Fibroblast of lung (primary cell): ENCODE measurements around the gene MAP3K10. TPM values are rescaled to one million over a fixed set of nuclear protein-coding genes. Genes with fewer than 3 reads are reported as not detected.

Experiments
- DNase-seq, 2 donors: peaks; one replicate each; pipeline versions ENCODE4 v3.0.0 to v3.0.0-alpha.2; 2010; ENCODE audit warnings: low read depth in 2 of 2
- H2AFZ ChIP-seq: 2 replicates; pipeline ENCODE4 v1.5.1; 2012; ENCODE audit warnings: low read length, control low read depth, inconsistent platforms
- H3K27ac ChIP-seq: 2 replicates; pipeline ENCODE4 v1.5.1; 2011; ENCODE audit warnings: low read length, control low read depth; ENCODE audit not compliant: insufficient read depth
- H3K27me3 ChIP-seq: 2 replicates; pipeline ENCODE4 v1.5.1; 2011; ENCODE audit warnings: mild to moderate bottlenecking, low read length; ENCODE audit not compliant: control insufficient read depth, insufficient read depth
- H3K36me3 ChIP-seq: 2 replicates; pipeline ENCODE4 v1.5.1; 2011; ENCODE audit warnings: low read length; ENCODE audit not compliant: control insufficient read depth, insufficient read depth
- H3K4me1 ChIP-seq: 2 replicates; pipeline ENCODE4 v1.5.1; 2011; ENCODE audit warnings: low read length; ENCODE audit not compliant: control insufficient read depth, insufficient read depth; ENCODE audit errors: extremely low read depth
- H3K4me2 ChIP-seq: 2 replicates; pipeline ENCODE4 v1.5.1; 2011; ENCODE audit warnings: low read length, control low read depth; ENCODE audit not compliant: insufficient read depth; ENCODE audit errors: extremely low read depth
- H3K4me3 ChIP-seq, 4 experiments: fragments of 200-600 bp in 1 of 4; sonication (generic) in 1 of 4; replicated peaks in 1 of 4; 2 replicates each; pipeline ENCODE4 v1.5.1; 2011 to 2016; ENCODE audit warnings: low read length in 4 of 4, low read depth in 3 of 4, mild to moderate bottlenecking in 3 of 4, control low read depth in 2 of 4, inconsistent platforms in 1 of 4, mixed read lengths in 1 of 4; ENCODE audit not compliant: insufficient read depth in 1 of 4; ENCODE audit errors: control extremely low read depth in 1 of 4
- H3K79me2 ChIP-seq: 2 replicates; pipeline ENCODE4 v1.5.1; 2012; ENCODE audit warnings: mild to moderate bottlenecking, low read length, inconsistent platforms; ENCODE audit not compliant: control insufficient read depth, insufficient read depth
- H3K9ac ChIP-seq: 2 replicates; pipeline ENCODE4 v1.5.1; 2011; ENCODE audit warnings: mild to moderate bottlenecking, low read length, control low read depth; ENCODE audit not compliant: insufficient read depth
- H3K9me3 ChIP-seq: 2 replicates; pipeline ENCODE4 v1.5.1; 2012; ENCODE audit warnings: low read depth, low read length; ENCODE audit not compliant: control insufficient read depth, insufficient read depth
- H4K20me1 ChIP-seq: 2 replicates; pipeline ENCODE4 v1.5.1; 2011; ENCODE audit warnings: low read length; ENCODE audit not compliant: control insufficient read depth, insufficient read depth; ENCODE audit errors: extremely low read depth
- CTCF ChIP-seq, 2 donors: IDR thresholded peaks in 1 of 2; conservative IDR thresholded peaks in 1 of 2; 1 replicate in 1 of 2; 2 replicates in 1 of 2; pipeline ENCODE4 v1.5.1; 2011 to 2012; ENCODE audit warnings: low read length in 2 of 2, control low read depth in 1 of 2, inconsistent platforms in 1 of 2, low read depth in 1 of 2, mild to moderate bottlenecking in 1 of 2
- EZH2 ChIP-seq: IDR thresholded peaks from 2 replicates; pipeline ENCODE4 v1.5.1; 2012; ENCODE audit warnings: low read length, control low read depth, mild to moderate bottlenecking; ENCODE audit errors: missing control alignments
- polyA plus RNA-seq, 2 donors: library from polyadenylated mRNA; depleted of rRNA in 1 of 2; stranded (reverse) in 1 of 2; unstranded in 1 of 2; fragments of >200 nt; gene quantifications; 2 replicates each; pipeline ENCODE4 v1.2.1, GENCODE V29; 2011 to 2012; ENCODE audit warnings: missing spikeins in 1 of 2
- total RNA-seq: library from RNA; depleted of rRNA; stranded (reverse); fragments of >200 nt; gene quantifications from 2 replicates; pipeline ENCODE4 v1.2.1, GENCODE V29; 2014

MAP3K10 gene
- total and polyA plus RNA-seq, 2 donors (not counting 1 experiment from before 2014, with no cell fraction given): 2.7 to 7.4 TPM

- H3K27ac ChIP-seq: no peak overlapping the region
- no peak overlapping the region for H3K9ac ChIP-seq
- no peak overlapping the region for H3K4me3 ChIP-seq
- H4K20me1 ChIP-seq: no peaks in the 10 kb centered on the region
- no peaks in the 10 kb centered on the region for H3K36me3 ChIP-seq
- no peak overlapping the region for H3K4me2 ChIP-seq
- TF ChIP-seq CTCF (conservative IDR thresholded peaks at IDR 0.05 in 1 of 2, IDR thresholded peaks at IDR 0.05 in 1 of 2; ENCODE audit: low read depth in 1 of 2, low read length in 2 of 2) (no peak), EZH2 (no peak)
- no peaks in the 10 kb centered on the region for H3K9me3 ChIP-seq
- no peak for DNase-seq
- peaks cover 4% of the 10 kb centered on the region for H3K4me1 ChIP-seq
- no peaks in the 10 kb centered on the region for H3K27me3 ChIP-seq
- H3K79me2 ChIP-seq: no peaks in the 10 kb centered on the region
- H2AFZ ChIP-seq: no peak overlapping the region
Measured at GRCh38 chr19:40223135-40223822, 32.1 kb downstream of the MAP3K10 start.

DNA sequence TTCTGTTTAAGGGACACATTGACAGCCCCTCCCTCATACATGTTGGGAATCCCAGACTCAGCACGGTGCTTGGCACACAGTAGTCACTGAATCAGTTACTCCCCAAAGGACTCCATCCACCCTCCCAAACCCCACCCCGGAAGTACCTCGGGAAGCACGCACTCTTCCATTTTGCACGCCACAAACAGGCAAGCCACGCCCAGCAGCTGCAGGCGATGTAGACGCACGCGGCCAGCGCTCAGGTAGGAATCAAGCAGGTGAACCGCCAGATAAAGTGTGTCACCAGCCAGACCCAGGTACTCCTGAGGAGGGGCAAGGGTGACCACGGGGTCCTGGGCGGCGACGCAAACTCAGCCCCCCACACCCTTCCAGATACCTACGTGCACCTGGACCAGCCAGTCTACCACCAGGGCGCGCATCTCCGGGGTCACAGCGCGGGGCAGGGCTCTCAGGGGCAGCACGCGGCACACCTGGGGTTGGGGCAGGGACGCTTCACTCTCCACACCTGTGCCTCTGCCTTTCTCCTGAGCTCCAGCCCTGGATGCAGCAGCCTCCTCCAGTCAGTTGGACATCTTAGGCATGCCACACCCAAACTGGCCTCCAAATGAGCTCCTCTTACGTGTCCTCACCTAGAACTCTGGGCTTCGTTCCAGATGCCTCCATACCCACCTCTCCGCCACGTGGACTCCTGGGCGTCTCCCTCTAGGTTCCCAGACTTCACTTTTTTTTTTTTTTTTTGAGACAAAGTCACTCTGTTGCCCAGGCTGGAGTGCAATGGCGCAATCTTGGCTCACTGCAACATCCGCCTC is 33.3 kb downstream of the MAP3K10 start:
- Histone ChIP-seq H3K79me2 (no peaks in the 10 kb centered on the region), H3K36me3 (no peaks in the 10 kb centered on the region), H3K4me1 (peaks cover 3% of the 10 kb centered on the region), H3K4me3 (no peak overlapping the region), H3K27me3 (no peaks in the 10 kb centered on the region), H4K20me1 (no peaks in the 10 kb centered on the region), H3K9ac (no peak overlapping the region), H3K9me3 (no peaks in the 10 kb centered on the region), H3K4me2 (no peak overlapping the region), H2AFZ (no peak overlapping the region), H3K27ac (no peak overlapping the region)
- no peak for DNase-seq
- no peak for TF ChIP-seq CTCF (conservative IDR thresholded peaks at IDR 0.05 in 1 of 2, IDR thresholded peaks at IDR 0.05 in 1 of 2; ENCODE audit: low read depth in 1 of 2, low read length in 2 of 2)
- no peak for TF ChIP-seq EZH2

DNA sequence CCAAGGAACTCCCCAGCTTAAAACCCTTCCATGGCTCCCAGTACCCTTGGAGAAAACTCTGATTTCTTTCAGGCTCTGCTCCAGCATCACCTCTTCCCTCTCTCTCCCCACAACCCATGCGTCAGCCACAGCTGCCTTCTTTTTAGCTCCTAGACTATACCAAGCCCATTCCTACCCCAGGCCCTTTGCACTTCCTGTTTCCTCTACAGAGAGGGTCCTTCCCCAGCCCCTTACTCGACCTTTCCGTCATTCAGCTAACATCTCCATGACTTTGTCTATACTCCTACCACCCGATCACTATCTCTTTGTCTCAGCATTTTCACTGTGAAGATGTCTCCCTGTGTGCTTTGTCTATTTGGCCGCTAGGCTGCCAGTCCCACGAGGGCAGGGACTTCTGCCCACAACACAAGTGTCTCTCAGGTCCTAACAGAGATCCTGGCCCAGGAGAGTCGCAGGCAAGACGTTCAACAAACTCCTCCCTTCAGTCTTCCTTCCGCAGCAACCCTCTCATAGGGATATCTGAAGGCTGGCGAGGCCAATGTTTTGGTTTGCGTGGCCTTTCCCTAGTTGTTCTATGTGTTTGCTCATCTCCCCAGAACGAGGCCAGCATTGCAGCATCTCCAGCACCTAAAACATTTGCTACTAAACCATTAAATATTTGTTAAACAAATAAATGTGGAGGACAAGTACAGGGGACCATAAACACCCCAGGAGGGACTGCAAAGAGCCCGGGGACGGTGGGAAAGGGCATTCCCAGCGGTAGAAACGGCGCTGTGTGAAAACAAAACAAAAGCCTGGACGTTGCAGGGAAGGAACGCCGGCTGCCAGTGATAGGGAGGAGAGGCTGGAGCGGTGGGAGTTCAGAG is 34.4 kb downstream of the MAP3K10 start:
- no peak overlapping the region for H3K27ac ChIP-seq
- H3K9ac ChIP-seq: no peak overlapping the region
- H2AFZ ChIP-seq: peak overlapping the region; percentile 73
- no peaks in the 10 kb centered on the region for H3K4me1 ChIP-seq
- peak in 1 of 2 donors; percentile 21 for DNase-seq
- H3K27me3 ChIP-seq: no peaks in the 10 kb centered on the region
- peak overlapping the region; percentile 18 to 45 (median 26) for H3K4me3 ChIP-seq
- peak in 1 of 2 donors; percentile 6 for TF ChIP-seq CTCF (conservative IDR thresholded peaks at IDR 0.05 in 1 of 2, IDR thresholded peaks at IDR 0.05 in 1 of 2; ENCODE audit: low read depth in 1 of 2, low read length in 2 of 2)
- TF ChIP-seq EZH2: no peak
- peak overlapping the region; percentile 72 for H3K4me2 ChIP-seq
- H4K20me1 ChIP-seq: no peaks in the 10 kb centered on the region
- H3K36me3 ChIP-seq: no peaks in the 10 kb centered on the region
- H3K79me2 ChIP-seq: no peaks in the 10 kb centered on the region
- no peaks in the 10 kb centered on the region for H3K9me3 ChIP-seq
